ENCODE data around the gene ATXN7L2. TPM values are rescaled to one million over a fixed set of nuclear protein-coding genes. Genes with fewer than 3 reads are reported as not detected.

The ATXN7L2 gene
- total RNA-seq, 4 donors from 2014 or later, result 2.3 to 12.7 (median 7.3) TPM

DNA sequence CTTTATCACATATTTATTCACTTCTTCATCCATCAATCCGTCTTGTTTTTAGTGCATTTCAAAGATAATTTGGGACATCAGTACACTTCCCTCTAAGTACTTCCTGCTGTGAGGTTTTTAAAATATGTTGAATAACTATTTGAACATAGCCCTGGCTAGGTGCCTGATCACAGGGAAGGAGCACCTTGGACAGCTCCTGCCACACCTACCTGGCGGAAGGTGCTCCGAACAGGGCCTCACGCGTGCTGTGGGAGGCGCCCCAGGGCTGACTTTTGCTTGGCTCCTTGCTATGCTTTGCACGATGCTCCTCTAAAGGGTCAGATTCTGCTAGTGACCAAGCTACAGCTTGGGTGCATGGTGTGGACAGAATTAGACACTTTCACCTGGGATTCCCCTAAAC lies 4.9 kb upstream of the ATXN7L2 start:
- no peak overlapping the region for H3K27ac ChIP-seq
- no peak for DNase-seq
- H3K36me3 ChIP-seq, result no peaks in the 10 kb centered on the region
- no peak overlapping the region for H3K4me3 ChIP-seq
- no peaks in the 10 kb centered on the region for H3K27me3 ChIP-seq
- TF ChIP-seq POLR2A (IDR thresholded peaks at IDR 0.05), result no peak
- TF ChIP-seq, protein P1, sequence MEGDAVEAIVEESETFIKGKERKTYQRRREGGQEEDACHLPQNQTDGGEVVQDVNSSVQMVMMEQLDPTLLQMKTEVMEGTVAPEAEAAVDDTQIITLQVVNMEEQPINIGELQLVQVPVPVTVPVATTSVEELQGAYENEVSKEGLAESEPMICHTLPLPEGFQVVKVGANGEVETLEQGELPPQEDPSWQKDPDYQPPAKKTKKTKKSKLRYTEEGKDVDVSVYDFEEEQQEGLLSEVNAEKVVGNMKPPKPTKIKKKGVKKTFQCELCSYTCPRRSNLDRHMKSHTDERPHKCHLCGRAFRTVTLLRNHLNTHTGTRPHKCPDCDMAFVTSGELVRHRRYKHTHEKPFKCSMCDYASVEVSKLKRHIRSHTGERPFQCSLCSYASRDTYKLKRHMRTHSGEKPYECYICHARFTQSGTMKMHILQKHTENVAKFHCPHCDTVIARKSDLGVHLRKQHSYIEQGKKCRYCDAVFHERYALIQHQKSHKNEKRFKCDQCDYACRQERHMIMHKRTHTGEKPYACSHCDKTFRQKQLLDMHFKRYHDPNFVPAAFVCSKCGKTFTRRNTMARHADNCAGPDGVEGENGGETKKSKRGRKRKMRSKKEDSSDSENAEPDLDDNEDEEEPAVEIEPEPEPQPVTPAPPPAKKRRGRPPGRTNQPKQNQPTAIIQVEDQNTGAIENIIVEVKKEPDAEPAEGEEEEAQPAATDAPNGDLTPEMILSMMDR (IDR thresholded peaks at IDR 0.05), result no peak
- no peaks in the 10 kb centered on the region for H3K9me3 ChIP-seq
- peaks cover 0 to 7% (median 1%) of the 10 kb centered on the region in 4 donors for H3K4me1 ChIP-seq

GRCh38 chr1:109479311-109479710 lies 4.4 kb upstream of the ATXN7L2 start:
- no peaks in the 10 kb centered on the region for H3K36me3 ChIP-seq

DNA sequence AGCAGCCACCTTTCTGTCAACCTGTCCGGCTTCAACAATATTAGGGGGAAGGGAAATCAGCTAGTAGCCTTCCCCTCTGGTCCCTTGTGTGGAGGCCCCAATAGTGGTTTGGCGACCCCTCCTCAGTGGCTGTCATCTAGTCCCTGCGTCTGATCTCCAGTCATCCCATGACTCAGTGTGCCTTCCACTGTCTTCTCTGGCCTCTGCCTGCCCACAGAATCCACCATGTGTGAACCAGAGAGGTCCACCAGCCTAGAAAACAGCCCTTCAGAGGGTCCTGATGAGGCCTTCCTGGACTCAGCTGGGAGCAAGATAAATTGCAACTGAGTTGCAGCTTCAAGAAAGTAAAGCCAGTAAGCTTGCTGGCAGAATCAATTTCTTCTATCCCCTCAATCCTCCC lies 3.8 kb upstream of the ATXN7L2 start:
- Histone ChIP-seq H3K4me3 (no peak overlapping the region), H3K9me3 (no peaks in the 10 kb centered on the region), H3K4me1 (peaks cover 0 to 12% (median 7%) of the 10 kb centered on the region in 4 donors), H3K27me3 (no peaks in the 10 kb centered on the region), H3K36me3 (no peaks in the 10 kb centered on the region), H3K27ac (no peak overlapping the region)
- no peak for DNase-seq
- TF ChIP-seq POLR2A (IDR thresholded peaks at IDR 0.05), result no peak
- TF ChIP-seq, protein P1 (IDR thresholded peaks at IDR 0.05), result no peak

More at GRCh38 chr1:109479311-109479710, 4.4 kb upstream of the ATXN7L2 start:
- H3K4me3 ChIP-seq, result no peak overlapping the region
- TF ChIP-seq, protein P1 (IDR thresholded peaks at IDR 0.05), result no peak
- TF ChIP-seq POLR2A (IDR thresholded peaks at IDR 0.05), result no peak
- no peaks in the 10 kb centered on the region for H3K9me3 ChIP-seq
- H3K4me1 ChIP-seq, result peaks cover 0 to 7% (median 2%) of the 10 kb centered on the region in 4 donors
- H3K27me3 ChIP-seq, result no peaks in the 10 kb centered on the region
- no peak for DNase-seq
- H3K27ac ChIP-seq, result no peak overlapping the region

DNA sequence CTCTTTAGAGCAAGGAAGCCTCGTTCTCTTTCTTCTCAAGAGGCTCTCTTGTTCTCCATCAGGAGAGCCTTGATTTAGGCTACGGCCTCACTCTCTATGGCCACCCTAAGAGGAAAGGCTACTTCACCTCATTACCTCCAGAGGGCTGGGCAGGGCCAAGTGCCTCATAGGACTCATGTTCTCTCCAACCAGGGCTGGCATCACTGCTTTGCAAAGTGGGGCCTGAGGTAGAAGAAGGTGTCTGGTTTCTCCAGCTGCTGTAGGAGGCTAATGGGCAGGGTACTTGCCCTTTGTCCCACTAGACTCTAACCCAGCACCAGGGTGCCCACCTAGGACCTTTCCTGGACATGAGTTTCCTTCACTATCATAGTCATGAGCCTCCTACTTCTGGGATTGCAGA lies 2.1 kb upstream of the ATXN7L2 start:
- Histone ChIP-seq H3K36me3 (no peaks in the 10 kb centered on the region), H3K9me3 (no peaks in the 10 kb centered on the region), H3K4me3 (no peak overlapping the region), H3K27ac (no peak overlapping the region), H3K4me1 (peaks cover 0 to 16% (median 8%) of the 10 kb centered on the region in 4 donors), H3K27me3 (no peaks in the 10 kb centered on the region)
- DNase-seq, result no peak
- TF ChIP-seq, protein P1 (IDR thresholded peaks at IDR 0.05), result no peak
- no peak for TF ChIP-seq POLR2A (IDR thresholded peaks at IDR 0.05)

GRCh38 chr1:109482242-109482641 lies 1.5 kb upstream of the ATXN7L2 start:
- Histone ChIP-seq H3K36me3 (no peaks in the 10 kb centered on the region), H3K4me3 (no peak overlapping the region), H3K4me1 (peaks cover 0 to 16% (median 8%) of the 10 kb centered on the region in 4 donors), H3K27me3 (no peaks in the 10 kb centered on the region), H3K9me3 (no peaks in the 10 kb centered on the region), H3K27ac (no peak overlapping the region)
- DNase-seq, result no peak
- TF ChIP-seq POLR2A (IDR thresholded peaks at IDR 0.05), result no peak
- TF ChIP-seq, protein P1 (IDR thresholded peaks at IDR 0.05), result no peak
